HepG2 (cell line): Measurements from ENCODE around the gene ZNF771. TPM values are rescaled to one million over a fixed set of nuclear protein-coding genes. Genes with fewer than 3 reads are reported as not detected.

Source experiments
- HES4 ChIP-seq: sonication (generic); formaldehyde crosslinking; IDR thresholded peaks from 2 replicates; pipeline ENCODE4 v1.9.0; 2021; ENCODE audit warnings: mild to moderate bottlenecking, missing genetic modification reagents, borderline replicate concordance
- JUNB ChIP-seq: sonication (generic); formaldehyde crosslinking; IDR thresholded peaks from 2 replicates; pipeline ENCODE4 v1.8.0; 2022; ENCODE audit warnings: missing genetic modification reagents, mild to moderate bottlenecking, borderline replicate concordance
- KDM6A ChIP-seq: IDR thresholded peaks from 2 replicates; pipeline ENCODE4 v1.6.1; 2016; ENCODE audit warnings: low read depth
- MXI1 ChIP-seq: IDR thresholded peaks from 3 replicates; pipeline ENCODE4 v1.6.1; 2012; ENCODE audit warnings: low read depth, low read length, inconsistent platforms, borderline replicate concordance
- ZBTB20 ChIP-seq: sonication (generic); formaldehyde crosslinking; IDR thresholded peaks from 2 replicates; pipeline ENCODE4 v1.8.1; 2023; ENCODE audit warnings: missing genetic modification reagents, low read depth, mild to moderate bottlenecking, borderline replicate concordance
- ZNF12 ChIP-seq: sonication (generic); formaldehyde crosslinking; IDR thresholded peaks from 2 replicates; pipeline ENCODE4 v1.5.0; 2020; ENCODE audit warnings: missing genetic modification reagents
- ZNF143 ChIP-seq: sonication (generic); formaldehyde crosslinking; IDR thresholded peaks from 2 replicates; pipeline ENCODE4 v1.4.0; 2020; ENCODE audit warnings: missing genetic modification reagents
- ZNF205 ChIP-seq: IDR thresholded peaks from 2 replicates; pipeline ENCODE4 v1.6.1; 2018; ENCODE audit warnings: missing biosample characterization, missing genetic modification reagents
- ZNF329 ChIP-seq: sonication (generic); formaldehyde crosslinking; IDR thresholded peaks from 2 replicates; pipeline ENCODE4 v1.9.0; 2021; ENCODE audit warnings: low read depth, mild to moderate bottlenecking, missing genetic modification reagents
- ZNF367 ChIP-seq: sonication (generic); formaldehyde crosslinking; IDR thresholded peaks from 2 replicates; pipeline ENCODE4 v1.4.0; 2020; ENCODE audit warnings: missing genetic modification reagents, borderline replicate concordance
- ZNF746 ChIP-seq: sonication (generic); formaldehyde crosslinking; IDR thresholded peaks from 2 replicates; pipeline ENCODE4 v1.8.0; 2022; ENCODE audit warnings: mild to moderate bottlenecking, missing genetic modification reagents
- polyA plus RNA-seq, 8 experiments: library from polyadenylated mRNA; depleted of rRNA in 3 of 8; stranded (reverse) in 7 of 8; unstranded in 1 of 8; fragments of >200 nt; fragmentation: Illumina TruSeq in 4 of 8; extraction: Trizol in 4 of 8; gene quantifications; 2 replicates each; pipeline versions ENCODE4 v1.2.1 to v1.2.3, GENCODE V29; 2011 to 2016; ENCODE audit warnings: low read depth in 4 of 8, missing spikeins in 1 of 8, mixed read lengths in 1 of 8; ENCODE audit not compliant: insufficient read depth in 1 of 8
- total RNA-seq, 5 experiments: library from RNA; depleted of rRNA; stranded (reverse); fragments of >200 nt; fragmentation: Illumina TruSeq; extraction: Trizol; gene quantifications; 2 replicates each; pipeline ENCODE4 v1.2.3, GENCODE V29; 2016; ENCODE audit warnings: low read depth in 1 of 5
- TF ChIP-seq, protein P1 (sequence below): sonication (generic); formaldehyde crosslinking; IDR thresholded peaks from 2 replicates; pipeline ENCODE4 v1.5.0; 2020; ENCODE audit warnings: mild to moderate bottlenecking, missing genetic modification reagents
- TF ChIP-seq, protein P2 (sequence below): sonication (generic); formaldehyde crosslinking; IDR thresholded peaks from 2 replicates; pipeline ENCODE4 v1.4.0; 2020; ENCODE audit warnings: missing genetic modification reagents
- TF ChIP-seq, protein P3 (sequence below): sonication (generic); formaldehyde crosslinking; IDR thresholded peaks from 2 replicates; pipeline ENCODE4 v1.8.0; 2022; ENCODE audit warnings: missing genetic modification reagents, mild to moderate bottlenecking, borderline replicate concordance
- TF ChIP-seq, protein P4 (sequence below): IDR thresholded peaks from 2 replicates; pipeline ENCODE4 v1.4.0; 2020; ENCODE audit warnings: mild to moderate bottlenecking, missing genetic modification reagents
- TF ChIP-seq, protein P5 (sequence below): sonication (generic); formaldehyde crosslinking; IDR thresholded peaks from 2 replicates; pipeline ENCODE4 v1.5.1; 2020; ENCODE audit warnings: missing genetic modification reagents, mild to moderate bottlenecking, borderline replicate concordance

The ZNF771 gene
- total and polyA plus RNA-seq, 2 of the 13 experiments (the other 11 are each of a cell fraction or from before 2014, with no cell fraction given), result 5.0 to 11.8 TPM

DNA sequence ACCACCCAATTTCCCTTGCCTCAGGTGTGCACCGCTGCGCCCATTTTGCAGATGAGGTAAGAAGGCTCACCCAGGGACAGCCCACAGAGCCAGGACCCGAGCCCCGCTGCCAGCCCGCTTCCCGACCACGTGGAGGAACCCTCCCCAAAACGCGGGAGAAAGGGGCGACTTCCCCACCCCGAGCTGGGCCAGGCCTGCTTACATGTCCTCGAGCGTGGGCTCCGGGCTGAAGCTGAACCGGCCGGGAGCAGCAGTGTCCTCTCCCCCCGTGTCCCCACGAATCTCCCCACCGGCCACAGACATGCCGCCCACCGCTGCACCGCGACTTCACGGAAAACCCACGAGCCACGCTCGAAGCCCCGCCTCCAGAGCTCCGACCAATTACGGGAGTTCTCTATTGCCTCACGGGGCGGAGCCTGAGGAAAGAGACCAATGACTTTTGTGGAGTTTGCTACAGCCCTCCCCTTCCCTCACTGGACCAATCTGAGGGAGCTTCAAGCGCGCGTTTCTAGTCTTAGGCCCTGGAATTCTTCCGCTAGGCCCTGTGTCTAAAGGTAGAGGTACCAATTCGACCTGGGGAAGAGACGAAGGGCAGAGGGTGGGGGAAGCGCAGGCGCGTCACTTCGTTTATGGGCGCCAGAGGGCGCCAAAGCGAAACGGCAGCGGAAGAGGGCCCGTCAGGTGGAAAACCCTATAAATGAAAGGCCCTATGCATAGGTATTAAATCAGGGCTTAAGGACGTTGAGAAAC lies 22.4 kb downstream of the ZNF771 start, which contains the start of gene DCTPP1 (continued):
- TF ChIP-seq, protein P1, sequence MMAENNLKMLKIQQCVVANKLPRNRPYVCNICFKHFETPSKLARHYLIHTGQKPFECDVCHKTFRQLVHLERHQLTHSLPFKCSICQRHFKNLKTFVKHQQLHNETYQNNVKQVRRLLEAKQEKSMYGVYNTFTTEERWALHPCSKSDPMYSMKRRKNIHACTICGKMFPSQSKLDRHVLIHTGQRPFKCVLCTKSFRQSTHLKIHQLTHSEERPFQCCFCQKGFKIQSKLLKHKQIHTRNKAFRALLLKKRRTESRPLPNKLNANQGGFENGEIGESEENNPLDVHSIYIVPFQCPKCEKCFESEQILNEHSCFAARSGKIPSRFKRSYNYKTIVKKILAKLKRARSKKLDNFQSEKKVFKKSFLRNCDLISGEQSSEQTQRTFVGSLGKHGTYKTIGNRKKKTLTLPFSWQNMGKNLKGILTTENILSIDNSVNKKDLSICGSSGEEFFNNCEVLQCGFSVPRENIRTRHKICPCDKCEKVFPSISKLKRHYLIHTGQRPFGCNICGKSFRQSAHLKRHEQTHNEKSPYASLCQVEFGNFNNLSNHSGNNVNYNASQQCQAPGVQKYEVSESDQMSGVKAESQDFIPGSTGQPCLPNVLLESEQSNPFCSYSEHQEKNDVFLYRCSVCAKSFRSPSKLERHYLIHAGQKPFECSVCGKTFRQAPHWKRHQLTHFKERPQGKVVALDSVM, result peak; percentile 90; the same call in 1 of the 2 replicates
- TF ChIP-seq, protein P2, sequence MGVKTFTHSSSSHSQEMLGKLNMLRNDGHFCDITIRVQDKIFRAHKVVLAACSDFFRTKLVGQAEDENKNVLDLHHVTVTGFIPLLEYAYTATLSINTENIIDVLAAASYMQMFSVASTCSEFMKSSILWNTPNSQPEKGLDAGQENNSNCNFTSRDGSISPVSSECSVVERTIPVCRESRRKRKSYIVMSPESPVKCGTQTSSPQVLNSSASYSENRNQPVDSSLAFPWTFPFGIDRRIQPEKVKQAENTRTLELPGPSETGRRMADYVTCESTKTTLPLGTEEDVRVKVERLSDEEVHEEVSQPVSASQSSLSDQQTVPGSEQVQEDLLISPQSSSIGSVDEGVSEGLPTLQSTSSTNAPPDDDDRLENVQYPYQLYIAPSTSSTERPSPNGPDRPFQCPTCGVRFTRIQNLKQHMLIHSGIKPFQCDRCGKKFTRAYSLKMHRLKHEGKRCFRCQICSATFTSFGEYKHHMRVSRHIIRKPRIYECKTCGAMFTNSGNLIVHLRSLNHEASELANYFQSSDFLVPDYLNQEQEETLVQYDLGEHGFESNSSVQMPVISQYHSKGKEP (CRISPR knock-in tag), result no peak
- TF ChIP-seq KDM6A (CRISPR knock-in tag) (no peak), ZBTB20 (CRISPR knock-in tag) (peak; percentile 68; the same call in 1 of the 2 replicates), ZNF12 (CRISPR knock-in tag) (no peak), ZNF205 (CRISPR knock-in tag) (peak; percentile 56; the same call in 1 of the 2 replicates), ZNF367 (CRISPR knock-in tag) (no peak), HES4 (CRISPR knock-in tag) (peak; percentile 82; the same call in 1 of the 2 replicates), MXI1 (peak; percentile 85; the same call in 1 of the 3 replicates), ZNF143 (CRISPR knock-in tag) (peak; percentile 13; the same call in 1 of the 2 replicates), JUNB (CRISPR knock-in tag) (no peak), ZNF329 (CRISPR knock-in tag) (no peak), ZNF746 (CRISPR knock-in tag) (no peak; the same call in 1 of the 2 replicates)
- TF ChIP-seq, protein P3, sequence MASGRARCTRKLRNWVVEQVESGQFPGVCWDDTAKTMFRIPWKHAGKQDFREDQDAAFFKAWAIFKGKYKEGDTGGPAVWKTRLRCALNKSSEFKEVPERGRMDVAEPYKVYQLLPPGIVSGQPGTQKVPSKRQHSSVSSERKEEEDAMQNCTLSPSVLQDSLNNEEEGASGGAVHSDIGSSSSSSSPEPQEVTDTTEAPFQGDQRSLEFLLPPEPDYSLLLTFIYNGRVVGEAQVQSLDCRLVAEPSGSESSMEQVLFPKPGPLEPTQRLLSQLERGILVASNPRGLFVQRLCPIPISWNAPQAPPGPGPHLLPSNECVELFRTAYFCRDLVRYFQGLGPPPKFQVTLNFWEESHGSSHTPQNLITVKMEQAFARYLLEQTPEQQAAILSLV (CRISPR knock-in tag), result no peak
- TF ChIP-seq, protein P4, sequence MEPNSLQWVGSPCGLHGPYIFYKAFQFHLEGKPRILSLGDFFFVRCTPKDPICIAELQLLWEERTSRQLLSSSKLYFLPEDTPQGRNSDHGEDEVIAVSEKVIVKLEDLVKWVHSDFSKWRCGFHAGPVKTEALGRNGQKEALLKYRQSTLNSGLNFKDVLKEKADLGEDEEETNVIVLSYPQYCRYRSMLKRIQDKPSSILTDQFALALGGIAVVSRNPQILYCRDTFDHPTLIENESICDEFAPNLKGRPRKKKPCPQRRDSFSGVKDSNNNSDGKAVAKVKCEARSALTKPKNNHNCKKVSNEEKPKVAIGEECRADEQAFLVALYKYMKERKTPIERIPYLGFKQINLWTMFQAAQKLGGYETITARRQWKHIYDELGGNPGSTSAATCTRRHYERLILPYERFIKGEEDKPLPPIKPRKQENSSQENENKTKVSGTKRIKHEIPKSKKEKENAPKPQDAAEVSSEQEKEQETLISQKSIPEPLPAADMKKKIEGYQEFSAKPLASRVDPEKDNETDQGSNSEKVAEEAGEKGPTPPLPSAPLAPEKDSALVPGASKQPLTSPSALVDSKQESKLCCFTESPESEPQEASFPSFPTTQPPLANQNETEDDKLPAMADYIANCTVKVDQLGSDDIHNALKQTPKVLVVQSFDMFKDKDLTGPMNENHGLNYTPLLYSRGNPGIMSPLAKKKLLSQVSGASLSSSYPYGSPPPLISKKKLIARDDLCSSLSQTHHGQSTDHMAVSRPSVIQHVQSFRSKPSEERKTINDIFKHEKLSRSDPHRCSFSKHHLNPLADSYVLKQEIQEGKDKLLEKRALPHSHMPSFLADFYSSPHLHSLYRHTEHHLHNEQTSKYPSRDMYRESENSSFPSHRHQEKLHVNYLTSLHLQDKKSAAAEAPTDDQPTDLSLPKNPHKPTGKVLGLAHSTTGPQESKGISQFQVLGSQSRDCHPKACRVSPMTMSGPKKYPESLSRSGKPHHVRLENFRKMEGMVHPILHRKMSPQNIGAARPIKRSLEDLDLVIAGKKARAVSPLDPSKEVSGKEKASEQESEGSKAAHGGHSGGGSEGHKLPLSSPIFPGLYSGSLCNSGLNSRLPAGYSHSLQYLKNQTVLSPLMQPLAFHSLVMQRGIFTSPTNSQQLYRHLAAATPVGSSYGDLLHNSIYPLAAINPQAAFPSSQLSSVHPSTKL (CRISPR knock-in tag), result peak; percentile 79
- TF ChIP-seq, protein P5, sequence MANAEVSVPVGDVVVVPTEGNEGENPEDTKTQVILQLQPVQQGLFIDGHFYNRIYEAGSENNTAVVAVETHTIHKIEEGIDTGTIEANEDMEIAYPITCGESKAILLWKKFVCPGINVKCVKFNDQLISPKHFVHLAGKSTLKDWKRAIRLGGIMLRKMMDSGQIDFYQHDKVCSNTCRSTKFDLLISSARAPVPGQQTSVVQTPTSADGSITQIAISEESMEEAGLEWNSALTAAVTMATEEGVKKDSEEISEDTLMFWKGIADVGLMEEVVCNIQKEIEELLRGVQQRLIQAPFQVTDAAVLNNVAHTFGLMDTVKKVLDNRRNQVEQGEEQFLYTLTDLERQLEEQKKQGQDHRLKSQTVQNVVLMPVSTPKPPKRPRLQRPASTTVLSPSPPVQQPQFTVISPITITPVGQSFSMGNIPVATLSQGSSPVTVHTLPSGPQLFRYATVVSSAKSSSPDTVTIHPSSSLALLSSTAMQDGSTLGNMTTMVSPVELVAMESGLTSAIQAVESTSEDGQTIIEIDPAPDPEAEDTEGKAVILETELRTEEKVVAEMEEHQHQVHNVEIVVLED, result peak; percentile 74; the same call in 1 of the 2 replicates
